Keratinocyte (primary cell): ENCODE results near the gene PKN2. TPM values are rescaled to one million over a fixed set of nuclear protein-coding genes. Genes with fewer than 3 reads are reported as not detected.

Source experiments
- DNase-seq: peaks from one replicate; pipeline ENCODE4 v3.0.0-alpha.2; 2011; ENCODE audit warnings: low read depth, missing footprints, low spot score
- FAIRE-seq: peaks from 2 replicates; lab custom pipeline; 2011; peaks lifted over from hg19 to GRCh38; lab: Jason Lieb, UNC
- H2AFZ ChIP-seq: 2 replicates; pipeline ENCODE4 v1.6.0; 2012; ENCODE audit warnings: low read length, control low read depth, inconsistent platforms; ENCODE audit not compliant: control insufficient read depth
- H3K27ac ChIP-seq: 2 replicates; pipeline ENCODE4 v1.5.1; 2011; ENCODE audit warnings: low read length; ENCODE audit not compliant: control insufficient read depth, insufficient read depth
- H3K27me3 ChIP-seq: 3 replicates; pipeline ENCODE4 v1.6.0; 2011; ENCODE audit warnings: low read length; ENCODE audit not compliant: control insufficient read depth, insufficient read depth; ENCODE audit errors: extremely low read depth
- H3K36me3 ChIP-seq, 2 experiments: 2 replicates in 1 of 2; 3 replicates in 1 of 2; pipeline ENCODE4 v1.5.1; 2011; ENCODE audit warnings: low read length in 2 of 2, mild to moderate bottlenecking in 1 of 2; ENCODE audit not compliant: control insufficient read depth in 2 of 2, insufficient read depth in 2 of 2; ENCODE audit errors: extremely low read depth in 1 of 2
- H3K4me1 ChIP-seq: 3 replicates; pipeline ENCODE4 v1.5.1; 2011; ENCODE audit warnings: low read length; ENCODE audit not compliant: control insufficient read depth, insufficient read depth; ENCODE audit errors: extremely low read depth
- H3K4me2 ChIP-seq: 3 replicates; pipeline ENCODE4 v1.6.0; 2011; ENCODE audit warnings: low read depth, low read length; ENCODE audit not compliant: control insufficient read depth, insufficient read depth; ENCODE audit errors: extremely low read depth
- H3K4me3 ChIP-seq, 3 experiments: fragments of 200-600 bp in 1 of 3; sonication (generic) in 1 of 3; 2 replicates in 2 of 3; 3 replicates in 1 of 3; pipeline ENCODE4 v1.5.1; 2011 to 2016; ENCODE audit warnings: low read length in 3 of 3, mild to moderate bottlenecking in 3 of 3, control low read depth in 2 of 3, inconsistent platforms in 1 of 3, low read depth in 1 of 3, mixed read lengths in 1 of 3, mixed run types in 1 of 3, moderate library complexity in 1 of 3; ENCODE audit not compliant: control insufficient read depth in 2 of 3, insufficient read depth in 2 of 3; ENCODE audit errors: extremely low read depth in 1 of 3
- H3K79me2 ChIP-seq: 2 replicates; pipeline ENCODE4 v1.6.0; 2012; ENCODE audit warnings: low read length; ENCODE audit not compliant: control insufficient read depth, insufficient read depth
- H3K9ac ChIP-seq: 3 replicates; pipeline ENCODE4 v1.6.0; 2011; ENCODE audit warnings: low read length; ENCODE audit not compliant: control insufficient read depth, insufficient read depth; ENCODE audit errors: extremely low read depth
- H3K9me1 ChIP-seq: 3 replicates; pipeline ENCODE4 v1.6.0; 2011; ENCODE audit warnings: low read length; ENCODE audit not compliant: control insufficient read depth, insufficient read depth; ENCODE audit errors: extremely low read depth
- H3K9me3 ChIP-seq: 2 replicates; pipeline ENCODE4 v1.5.1; 2012; ENCODE audit warnings: low read depth, low read length; ENCODE audit not compliant: control insufficient read depth
- H4K20me1 ChIP-seq: 3 replicates; pipeline ENCODE4 v1.6.0; 2011; ENCODE audit warnings: low read length; ENCODE audit not compliant: control insufficient read depth, insufficient read depth; ENCODE audit errors: extremely low read depth
- EZH2 ChIP-seq: IDR thresholded peaks from one replicate; pipeline ENCODE4 v1.6.1; 2012; ENCODE audit warnings: inconsistent platforms, mild to moderate bottlenecking, low read length, moderate library complexity
- dilution Hi-C: fragments of 300-500 bp; cut with MboI; formaldehyde crosslinking; loops from one replicate; pipeline ENCODE4 v1.7.0; 2020; ENCODE audit warnings: low sequenced_read_pairs; ENCODE audit not compliant: extremely low pct_ligation_motif_present
- polyA plus RNA-seq, 5 experiments: library from polyadenylated mRNA; depleted of rRNA in 3 of 5; stranded (reverse) in 3 of 5; stranded (forward) in 1 of 5; unstranded in 1 of 5; fragments of >200 nt; gene quantifications; 1 replicate in 1 of 5; 2 replicates in 3 of 5; 3 replicates in 1 of 5; pipeline versions ENCODE4 v1.2.1 to v1.2.3, GENCODE V29; 2011 to 2012; ENCODE audit warnings: missing spikeins in 2 of 5, low read depth in 1 of 5, low replicate concordance in 1 of 5
- TF ChIP-seq, protein P1 (sequence below), 3 experiments: IDR thresholded peaks in 1 of 3; conservative IDR thresholded peaks in 1 of 3; optimal IDR thresholded peaks in 1 of 3; 2 replicates in 2 of 3; 3 replicates in 1 of 3; pipeline versions ENCODE3 to v1.5.1; 2011; ENCODE audit warnings: low read length in 3 of 3, mild to moderate bottlenecking in 3 of 3, moderate library complexity in 2 of 3, control low read depth in 1 of 3, inconsistent platforms in 1 of 3; ENCODE audit not compliant: insufficient read depth in 2 of 3; ENCODE audit errors: extremely low read depth in 1 of 3

PKN2 gene
- polyA plus RNA-seq, 1 donor (not counting 4 experiments of a cell fraction or from before 2014, with no cell fraction given), result 30.8 TPM

DNA sequence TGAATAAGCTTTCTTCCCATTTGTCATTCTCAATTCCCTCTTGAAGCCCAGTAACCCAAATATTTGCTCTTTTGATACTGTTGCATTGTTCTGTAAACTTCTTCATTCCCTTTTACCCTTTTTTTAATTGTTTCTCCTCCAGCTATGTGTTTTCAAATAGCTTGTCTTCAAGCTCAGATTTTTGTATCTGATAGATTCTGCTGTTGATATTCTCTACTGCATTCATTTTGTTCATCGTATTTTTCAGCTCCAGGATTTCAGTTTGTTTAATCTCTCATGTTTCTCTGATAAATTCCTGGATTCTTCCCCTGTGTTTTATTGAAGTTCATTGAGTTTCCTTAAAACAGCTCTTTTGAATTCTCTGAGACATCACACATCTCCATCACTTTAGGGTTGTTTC, 51.8 kb downstream of the PKN2 start:
- DNase-seq (no peak), FAIRE-seq (no peak)
- dilution Hi-C loops, result no loop called here
- Histone ChIP-seq H3K9ac (no peak overlapping the region), H3K4me3 (no peak overlapping the region), H3K36me3 (no peaks in the 10 kb centered on the region), H3K27ac (no peak overlapping the region), H2AFZ (no peak overlapping the region), H3K4me2 (no peak overlapping the region), H3K27me3 (no peaks in the 10 kb centered on the region), H3K79me2 (peaks cover 50% of the 10 kb centered on the region), H4K20me1 (peaks cover 5% of the 10 kb centered on the region), H3K9me3 (no peaks in the 10 kb centered on the region), H3K4me1 (peaks cover 8% of the 10 kb centered on the region), H3K9me1 (no peaks in the 10 kb centered on the region)
- no peak for TF ChIP-seq EZH2
- TF ChIP-seq, protein P1, sequence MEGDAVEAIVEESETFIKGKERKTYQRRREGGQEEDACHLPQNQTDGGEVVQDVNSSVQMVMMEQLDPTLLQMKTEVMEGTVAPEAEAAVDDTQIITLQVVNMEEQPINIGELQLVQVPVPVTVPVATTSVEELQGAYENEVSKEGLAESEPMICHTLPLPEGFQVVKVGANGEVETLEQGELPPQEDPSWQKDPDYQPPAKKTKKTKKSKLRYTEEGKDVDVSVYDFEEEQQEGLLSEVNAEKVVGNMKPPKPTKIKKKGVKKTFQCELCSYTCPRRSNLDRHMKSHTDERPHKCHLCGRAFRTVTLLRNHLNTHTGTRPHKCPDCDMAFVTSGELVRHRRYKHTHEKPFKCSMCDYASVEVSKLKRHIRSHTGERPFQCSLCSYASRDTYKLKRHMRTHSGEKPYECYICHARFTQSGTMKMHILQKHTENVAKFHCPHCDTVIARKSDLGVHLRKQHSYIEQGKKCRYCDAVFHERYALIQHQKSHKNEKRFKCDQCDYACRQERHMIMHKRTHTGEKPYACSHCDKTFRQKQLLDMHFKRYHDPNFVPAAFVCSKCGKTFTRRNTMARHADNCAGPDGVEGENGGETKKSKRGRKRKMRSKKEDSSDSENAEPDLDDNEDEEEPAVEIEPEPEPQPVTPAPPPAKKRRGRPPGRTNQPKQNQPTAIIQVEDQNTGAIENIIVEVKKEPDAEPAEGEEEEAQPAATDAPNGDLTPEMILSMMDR (optimal IDR thresholded peaks at IDR 0.05 in 1 of 3, IDR thresholded peaks at IDR 0.05 in 1 of 3, conservative IDR thresholded peaks at IDR 0.05 in 1 of 3; ENCODE audit: extremely low read depth in 1 of 3, insufficient read depth in 2 of 3, low read length in 3 of 3), result no peak

- H3K4me1 ChIP-seq, result peaks cover under 1% of the 10 kb centered on the region
- H3K4me2 ChIP-seq, result no peak overlapping the region
- H3K27ac ChIP-seq, result no peak overlapping the region
- H3K79me2 ChIP-seq, result peaks cover 50% of the 10 kb centered on the region
- no peak overlapping the region for H3K9ac ChIP-seq
- dilution Hi-C loops, result no loop called here
- H2AFZ ChIP-seq, result no peak overlapping the region
- TF ChIP-seq, protein P1 (optimal IDR thresholded peaks at IDR 0.05 in 1 of 3, IDR thresholded peaks at IDR 0.05 in 1 of 3, conservative IDR thresholded peaks at IDR 0.05 in 1 of 3; ENCODE audit: extremely low read depth in 1 of 3, insufficient read depth in 2 of 3, low read length in 3 of 3), result peak; percentile 72 to 89 (median 83)
- TF ChIP-seq EZH2, result no peak
- H4K20me1 ChIP-seq, result peaks cover 5% of the 10 kb centered on the region
- H3K27me3 ChIP-seq, result no peaks in the 10 kb centered on the region
- FAIRE-seq, result peak; percentile 46
- H3K9me1 ChIP-seq, result no peaks in the 10 kb centered on the region
- H3K9me3 ChIP-seq, result no peaks in the 10 kb centered on the region
- no peak overlapping the region for H3K4me3 ChIP-seq
- DNase-seq, result peak; percentile 2
- H3K36me3 ChIP-seq, result no peaks in the 10 kb centered on the region
Measured at GRCh38 chr1:88736633-88737248, 52.7 kb downstream of the PKN2 start.
